B cell (primary cell): Measurements from ENCODE around the gene METTL26.

Experiments
- CTCF ChIP-seq: fragments of 200-600 bp; IDR thresholded peaks from one replicate; pipeline ENCODE4 v1.8.0; 2022; ENCODE audit warnings: antibody characterized with exemption, mild to moderate bottlenecking
- EZH2 ChIP-seq: IDR thresholded peaks from 2 replicates; pipeline ENCODE4 v1.6.1; 2012; ENCODE audit warnings: borderline replicate concordance, low read depth, mild to moderate bottlenecking, moderate library complexity, low read length; ENCODE audit not compliant: insufficient read depth, poor library complexity, severe bottlenecking

- TF ChIP-seq CTCF (no peak), EZH2 (no peak)
These were observed 8.5 kb upstream of the METTL26 start for GRCh38 chr16:644556-644955.
